Measurements from ENCODE around the gene KLHL41.
"Not testable (repeated sequence)": the region's sequence is repeated elsewhere in the genome, so short reads cannot be mapped to it uniquely, and the experiment has no call there.

Gene KLHL41

DNA sequence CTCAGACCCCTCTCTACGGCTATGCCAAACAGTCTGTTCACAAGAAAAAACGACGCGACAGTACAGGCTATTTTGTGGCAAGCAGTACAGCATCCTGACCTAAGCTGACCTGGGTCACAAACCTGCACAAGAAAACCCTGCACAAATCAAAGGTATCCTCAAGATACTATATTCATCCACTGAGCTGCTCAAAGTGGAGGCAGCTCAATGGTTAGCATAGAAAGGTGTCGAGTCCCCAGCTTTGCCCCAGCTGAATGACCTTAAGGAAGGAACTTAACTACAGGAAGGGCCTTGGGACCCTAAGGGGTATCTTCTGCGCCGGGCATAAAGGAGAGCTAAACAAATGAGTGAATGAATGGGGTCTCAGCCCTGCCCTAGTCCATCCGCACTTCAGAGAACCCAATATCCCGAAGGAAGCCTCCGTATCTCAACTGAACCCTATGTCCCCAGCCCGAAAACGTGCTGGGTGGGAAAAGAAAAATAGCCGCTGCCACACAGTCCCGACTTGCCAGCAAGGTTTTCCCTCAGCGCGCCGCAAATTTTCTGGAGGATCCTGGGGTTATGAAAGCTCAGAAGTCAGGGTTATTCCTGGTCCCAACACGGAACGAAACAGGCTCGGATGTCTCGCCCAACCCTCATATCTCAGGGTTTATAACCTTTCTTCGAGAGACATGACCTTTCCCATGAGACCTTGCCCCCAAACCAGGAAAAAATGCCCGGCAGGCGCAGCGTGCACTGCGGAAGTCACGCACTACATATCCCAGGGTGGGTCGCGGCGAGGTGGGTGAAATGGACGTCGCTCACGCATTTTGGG, 63.9 kb downstream of the KLHL41 start, which contains the start of gene FASTKD1:
FASTKD1 (minus strand) TSS at position 706 of the 814 bp plus-strand sequence. CDS start 1,836 bp downstream, outside the sequence.
- DNase-seq = peak; percentile 92

- DNase-seq = no peak
Observed at GRCh38 chr2:169573974-169574299, 64.4 kb downstream of the KLHL41 start.

GRCh38 chr2:169574539-169574938, 65.0 kb downstream of the KLHL41 start:
- DNase-seq = not testable (repeated sequence)

- not testable (repeated sequence) for DNase-seq
Observed at GRCh38 chr2:169575264-169575663, 65.8 kb downstream of the KLHL41 start.
